Nucleus accumbens (tissue), 56 donors: ENCODE measurements around the gene FSTL3.
"Not testable (repeated sequence)": the region's sequence is repeated elsewhere in the genome, so short reads cannot be mapped to it uniquely, and the experiment has no call there.

Experiments
- DNase-seq, 56 donors: peaks; one replicate each; lab custom pipeline; 2025; lab: John Stamatoyannopoulos, UW

FSTL3 gene

DNA sequence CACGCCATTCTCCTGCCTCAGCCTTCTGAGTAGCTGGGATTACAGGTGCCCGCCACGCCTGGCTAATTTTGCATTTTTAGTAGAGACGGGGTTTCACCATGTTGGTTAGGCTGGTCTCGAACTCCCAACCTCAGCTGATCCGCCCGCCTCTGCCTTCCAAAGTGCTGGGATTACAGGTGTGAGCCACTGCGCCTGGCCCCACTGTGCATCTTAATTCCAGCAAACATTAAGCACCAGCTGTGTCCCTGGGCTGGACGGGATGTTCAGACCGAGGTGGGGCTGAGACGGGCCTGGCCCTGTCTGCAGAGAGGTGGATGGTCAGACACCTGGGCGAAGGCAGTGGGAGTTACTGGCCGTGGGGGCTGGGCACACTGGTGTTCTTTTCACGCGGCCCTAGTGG is 53.4 kb downstream of the FSTL3 start:
- not testable (repeated sequence) for DNase-seq

DNA sequence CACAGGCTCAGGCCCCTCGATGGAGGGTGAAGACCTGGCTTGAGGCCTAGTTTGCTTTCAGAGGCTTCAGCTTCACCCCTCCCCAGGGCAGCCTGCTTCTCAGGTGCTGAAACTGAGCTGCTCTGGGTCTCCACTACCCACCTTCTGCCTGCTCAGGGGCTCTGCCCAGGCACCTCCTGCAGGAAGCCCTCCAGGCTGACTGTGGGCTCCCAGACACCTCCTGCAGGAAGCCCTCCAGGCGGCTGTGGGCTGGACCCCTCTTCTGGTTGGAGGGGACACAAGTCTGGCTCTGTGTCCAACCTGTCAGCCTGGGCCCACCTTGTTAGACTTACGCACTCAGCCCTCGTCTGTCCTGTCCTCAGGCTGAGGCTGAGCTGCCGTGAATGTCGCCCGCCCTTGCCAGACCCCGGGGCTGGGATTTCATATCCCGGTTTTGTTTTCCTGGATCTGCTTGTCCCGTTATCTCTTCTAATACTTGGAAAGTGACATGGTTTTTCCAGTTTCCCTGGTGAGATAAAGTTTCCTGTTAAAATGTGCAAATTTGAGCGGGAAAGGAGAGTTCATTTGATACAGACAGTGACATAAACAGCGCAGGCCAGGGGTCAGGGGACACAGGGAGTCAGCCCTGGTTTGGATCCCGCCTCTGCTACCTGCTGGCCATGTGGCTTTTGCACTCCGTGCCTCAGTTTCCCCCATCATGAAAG is 53.9 kb downstream of the FSTL3 start:
- no peak for DNase-seq

DNA sequence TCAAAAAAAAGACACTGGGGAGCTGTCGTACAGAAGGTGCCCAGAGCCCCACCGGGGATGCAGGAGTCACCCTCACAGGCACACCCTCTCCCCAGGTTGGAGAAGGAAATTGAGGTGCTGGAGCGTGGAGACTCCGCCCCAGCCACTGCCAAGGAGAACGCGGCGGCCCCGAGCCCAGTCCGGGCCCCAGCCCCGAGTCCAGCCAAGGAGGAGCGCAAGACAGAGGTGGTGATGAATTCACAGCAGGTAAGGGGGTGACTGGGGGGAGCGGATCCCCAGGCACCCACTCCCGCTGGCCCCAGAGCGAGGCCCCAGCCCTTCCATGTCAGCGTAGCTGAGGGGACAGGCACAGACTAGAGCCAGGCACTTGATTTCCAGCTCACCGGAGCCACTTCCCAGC is 54.8 kb downstream of the FSTL3 start:
- DNase-seq = no peak

DNA sequence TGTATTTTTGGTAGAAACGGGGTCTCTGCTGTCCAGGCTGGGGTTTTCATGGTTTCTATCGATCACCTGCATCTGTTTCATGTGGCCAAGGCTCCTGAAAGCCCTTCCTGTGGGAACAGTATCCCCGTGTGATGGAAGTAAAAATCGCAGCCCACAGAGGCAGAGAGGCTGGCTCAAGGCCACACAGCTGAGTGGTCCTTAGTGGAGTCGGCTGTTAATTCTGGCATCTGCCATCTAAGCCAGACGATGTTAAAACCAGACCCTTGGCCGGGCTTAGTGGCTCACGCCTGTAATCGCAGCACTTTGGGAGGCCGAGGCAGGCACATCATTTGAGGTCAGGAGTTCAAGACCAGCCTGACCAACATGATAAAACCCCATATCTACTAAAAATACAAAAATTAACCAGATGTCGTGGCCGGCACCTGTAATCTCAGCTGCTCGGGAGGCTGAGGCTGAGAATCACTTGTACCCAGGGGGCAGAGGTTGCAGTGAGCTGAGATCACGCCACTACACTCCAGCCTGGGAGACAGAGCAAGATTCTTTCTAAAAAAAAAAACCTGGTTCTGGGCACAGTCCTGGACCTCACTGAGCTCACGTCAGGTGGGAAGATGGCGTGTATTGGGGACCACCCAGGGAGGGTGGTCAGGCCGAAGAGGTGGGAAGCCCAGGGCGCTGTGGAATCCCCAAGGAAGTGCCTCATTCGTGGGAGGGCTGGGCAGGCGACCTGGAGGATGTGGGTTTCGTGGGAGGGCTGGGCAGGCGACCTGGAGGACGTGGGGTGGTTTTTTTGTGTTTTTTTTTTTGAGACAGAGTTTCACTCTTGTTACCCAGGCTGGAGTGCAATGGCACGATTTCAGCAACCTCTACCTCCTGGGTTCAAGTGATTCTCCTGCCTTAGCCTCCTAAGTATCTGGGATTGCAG is 56.2 kb downstream of the FSTL3 start:
- DNase-seq = no peak
